ENCODE measurements around the gene NT5DC4.

NT5DC4 gene

GRCh38 chr2:112682101-112682500 lies 38.7 kb upstream of the NT5DC4 start:
- Mint-ChIP-seq H3K27ac (no peak overlapping the region), H3K9me3 (no peaks in the 10 kb centered on the region), H3K36me3 (ENCODE audit: low read depth) (no peaks in the 10 kb centered on the region), H3K4me3 (no peak overlapping the region), H3K4me1 (peaks cover 16% of the 10 kb centered on the region), H3K27me3 (ENCODE audit: low read depth, poor library complexity) (peaks cover 23% of the 10 kb centered on the region)
- DNase-seq: no peak
- TF ChIP-seq CTCF (IDR thresholded peaks at IDR 0.05): no peak

GRCh38 chr2:112683550-112684414 lies 37.0 kb upstream of the NT5DC4 start:
- Mint-ChIP-seq H3K27ac (no peak overlapping the region), H3K4me1 (peaks cover 16% of the 10 kb centered on the region), H3K4me3 (peak overlapping the region; percentile 50), H3K36me3 (ENCODE audit: low read depth) (no peaks in the 10 kb centered on the region), H3K9me3 (no peaks in the 10 kb centered on the region), H3K27me3 (ENCODE audit: low read depth, poor library complexity) (peaks cover 19% of the 10 kb centered on the region)
- no peak for DNase-seq
- TF ChIP-seq CTCF (IDR thresholded peaks at IDR 0.05): no peak

DNA sequence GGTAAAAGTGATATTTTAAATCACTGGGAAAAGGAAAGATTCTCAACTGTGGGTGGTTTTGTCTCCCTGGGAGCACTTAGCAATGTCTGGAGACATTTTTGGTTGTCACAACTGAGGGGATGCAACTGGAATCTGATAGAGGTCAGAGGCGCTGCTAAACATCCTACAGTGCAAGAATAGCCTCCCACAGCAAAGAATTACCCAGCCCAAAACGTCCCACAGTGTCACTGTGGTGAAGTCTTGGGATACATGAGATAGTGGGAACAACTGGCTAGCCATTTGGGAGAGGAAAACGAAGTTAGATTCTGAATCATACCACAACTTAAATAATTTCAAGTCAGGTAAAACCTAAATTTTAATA lies 36.4 kb upstream of the NT5DC4 start:
- no peak overlapping the region for H3K27ac Mint-ChIP-seq
- TF ChIP-seq CTCF (IDR thresholded peaks at IDR 0.05): no peak

DNA sequence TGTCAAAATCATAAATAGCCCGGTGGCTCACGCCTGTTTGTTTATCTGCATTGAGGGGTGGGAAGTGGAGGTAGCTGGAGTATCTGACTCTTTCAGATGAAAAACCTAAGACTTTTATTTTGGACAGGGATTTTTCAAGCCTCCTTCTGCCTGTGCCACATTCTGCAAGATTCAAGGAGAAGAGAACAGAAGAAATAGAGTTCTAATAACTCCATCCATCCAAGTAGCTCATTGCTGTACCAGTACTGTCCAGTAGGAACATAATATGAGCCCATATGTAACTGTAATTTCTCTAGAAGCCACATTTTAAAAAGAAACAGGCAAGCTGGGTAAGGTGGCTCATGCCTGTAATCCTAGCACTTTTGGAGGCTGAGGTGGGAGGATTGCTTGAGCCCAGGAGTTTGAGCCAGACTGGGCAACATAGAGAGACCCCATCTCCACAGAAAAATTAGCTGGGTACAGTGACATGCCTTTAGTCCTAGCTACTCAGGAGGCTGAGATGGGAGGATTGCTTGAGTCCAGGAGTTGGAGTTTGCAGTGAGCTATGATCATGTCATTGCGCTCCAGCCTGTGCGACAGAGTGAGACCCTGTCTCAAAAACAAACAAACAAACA lies 35.4 kb upstream of the NT5DC4 start:
- TF ChIP-seq CTCF (IDR thresholded peaks at IDR 0.05): peak; percentile 7
- Mint-ChIP-seq H3K4me3 (no peak overlapping the region), H3K4me1 (peaks cover 16% of the 10 kb centered on the region), H3K27me3 (ENCODE audit: low read depth, poor library complexity) (peaks cover 19% of the 10 kb centered on the region), H3K36me3 (ENCODE audit: low read depth) (no peaks in the 10 kb centered on the region), H3K27ac (no peak overlapping the region), H3K9me3 (no peaks in the 10 kb centered on the region)
- DNase-seq: no peak

More for the DNA sequence above, 36.4 kb upstream of the NT5DC4 start:
- Mint-ChIP-seq H3K9me3 (no peaks in the 10 kb centered on the region), H3K27me3 (ENCODE audit: low read depth, poor library complexity) (peaks cover 20% of the 10 kb centered on the region), H3K36me3 (ENCODE audit: low read depth) (no peaks in the 10 kb centered on the region), H3K4me3 (no peak overlapping the region), H3K4me1 (peaks cover 16% of the 10 kb centered on the region)
- no peak for DNase-seq

DNA sequence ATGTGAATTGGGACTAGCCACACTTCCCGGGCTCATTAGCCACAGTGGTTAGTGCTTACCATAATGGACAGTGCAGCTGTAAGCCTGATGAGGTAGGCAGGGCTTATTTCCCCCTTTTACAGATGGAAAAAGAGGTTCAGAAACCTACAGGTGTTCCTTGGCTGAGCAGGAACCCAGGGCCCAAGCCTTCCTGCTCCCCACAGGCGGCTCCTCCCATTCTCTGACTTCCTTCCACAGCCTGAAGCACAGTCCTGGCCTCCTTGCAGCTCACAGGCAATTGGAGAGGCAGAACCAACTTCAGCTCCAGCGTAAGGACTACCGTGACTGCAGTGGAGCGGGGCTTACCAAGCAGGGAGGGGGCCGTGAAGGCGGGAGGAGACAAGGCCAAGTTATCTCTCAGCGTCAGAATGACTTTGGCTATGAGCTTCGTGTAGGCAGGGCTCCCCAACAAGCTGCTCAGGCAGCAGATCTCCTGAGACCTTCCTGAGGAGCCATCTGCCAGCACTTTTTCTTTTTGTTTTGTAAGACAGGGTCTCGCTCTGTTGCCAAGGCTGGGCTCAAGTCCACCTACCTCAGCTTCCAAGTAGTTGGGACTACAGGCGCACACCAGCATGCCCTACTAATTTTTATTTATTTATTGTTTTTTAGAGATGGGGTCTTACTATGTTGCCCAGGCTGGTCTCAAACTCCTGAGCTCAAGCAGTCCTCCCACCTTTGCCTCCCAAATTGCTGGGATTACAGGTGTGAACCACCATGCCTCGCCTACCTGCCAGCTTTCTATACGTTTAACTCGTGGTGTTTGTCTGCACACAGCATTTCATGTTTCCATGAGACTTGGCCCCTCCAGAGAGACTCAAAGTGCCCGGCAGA lies 34.2 kb upstream of the NT5DC4 start:
- Mint-ChIP-seq H3K27ac (no peak overlapping the region), H3K9me3 (no peaks in the 10 kb centered on the region), H3K36me3 (ENCODE audit: low read depth) (no peaks in the 10 kb centered on the region), H3K4me1 (peaks cover 17% of the 10 kb centered on the region), H3K4me3 (no peak overlapping the region), H3K27me3 (ENCODE audit: low read depth, poor library complexity) (peaks cover 28% of the 10 kb centered on the region)
- no peak for TF ChIP-seq CTCF (IDR thresholded peaks at IDR 0.05)
- DNase-seq: no peak
